C1 segment of cervical spinal cord (tissue), 14 donors: Measurements from ENCODE around the gene NCDN.
A peak's percentile ranks its signal among the peaks of the same experiment; 100 is the strongest.
"Not testable (repeated sequence)": the region's sequence is repeated elsewhere in the genome, so short reads cannot be mapped to it uniquely, and the experiment has no call there.

Experiments
- DNase-seq, 14 donors: peaks; one replicate each; lab custom pipeline; 2025; lab: John Stamatoyannopoulos, UW

The NCDN gene

DNA sequence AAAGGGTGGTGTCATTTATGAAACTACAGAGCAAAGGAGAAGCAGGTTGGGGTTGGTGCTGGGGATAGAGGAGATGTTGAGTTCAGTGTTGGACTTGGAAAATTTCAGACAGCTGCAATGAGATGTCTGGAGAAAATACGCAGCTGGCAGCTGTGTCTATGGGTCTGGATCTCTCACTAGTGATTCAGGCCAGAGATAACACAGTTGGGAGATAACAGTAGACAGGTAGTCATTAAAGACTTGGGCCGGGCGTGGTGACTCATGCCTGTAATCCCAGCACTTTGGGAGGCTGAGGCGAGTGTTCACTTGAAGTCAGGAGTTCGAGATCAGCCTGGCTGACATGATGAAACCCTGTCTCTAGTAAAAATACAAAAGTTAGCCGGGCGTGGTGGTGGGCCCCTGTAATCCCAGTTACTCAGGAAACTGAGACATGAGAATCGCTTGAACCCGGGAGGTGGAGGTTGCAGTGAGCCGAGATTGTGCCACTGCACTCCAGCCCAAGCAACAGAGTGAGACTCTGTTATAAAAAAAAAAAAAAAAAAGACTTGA lies 13.1 kb downstream of the NCDN start:
- DNase-seq = no peak

DNA sequence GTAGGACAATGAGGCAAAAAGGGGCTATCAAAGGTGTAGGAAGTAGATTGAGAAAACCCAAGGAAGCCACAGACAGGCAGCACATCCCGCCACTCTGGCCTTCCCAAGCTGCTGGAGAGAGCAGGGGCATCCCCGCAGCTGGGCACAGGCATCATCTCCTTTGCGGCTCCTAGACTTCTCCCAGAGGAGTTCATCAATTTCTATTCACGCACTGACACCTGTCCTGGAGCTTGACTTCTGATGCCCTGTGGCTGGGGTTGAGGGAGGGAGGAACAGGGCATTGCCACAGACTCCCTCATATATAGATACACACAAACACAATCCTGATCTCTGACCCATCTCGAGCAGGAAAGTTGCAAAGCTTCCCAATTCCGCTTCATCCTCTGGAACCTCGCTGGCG lies 13.7 kb downstream of the NCDN start:
- no peak for DNase-seq

DNA sequence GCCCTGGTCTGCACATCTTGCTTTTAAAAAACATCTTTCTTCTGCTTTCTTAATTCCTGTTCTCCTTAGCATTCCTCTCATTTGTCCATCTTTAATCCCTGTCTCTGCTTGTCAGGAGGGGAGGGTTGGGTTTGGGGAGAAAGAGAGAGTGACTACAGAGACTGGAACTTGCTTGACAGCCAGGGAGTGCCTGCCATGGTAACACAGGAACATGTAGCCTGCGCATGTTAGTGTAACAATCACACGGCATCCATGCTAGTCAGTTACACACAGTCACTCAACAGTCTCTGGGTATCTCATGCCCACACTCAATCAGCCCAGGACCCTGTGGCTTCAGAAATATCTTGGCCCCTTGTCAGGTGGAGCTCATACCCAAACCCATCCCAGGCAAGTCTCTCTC lies 14.7 kb downstream of the NCDN start:
- no peak for DNase-seq

DNA sequence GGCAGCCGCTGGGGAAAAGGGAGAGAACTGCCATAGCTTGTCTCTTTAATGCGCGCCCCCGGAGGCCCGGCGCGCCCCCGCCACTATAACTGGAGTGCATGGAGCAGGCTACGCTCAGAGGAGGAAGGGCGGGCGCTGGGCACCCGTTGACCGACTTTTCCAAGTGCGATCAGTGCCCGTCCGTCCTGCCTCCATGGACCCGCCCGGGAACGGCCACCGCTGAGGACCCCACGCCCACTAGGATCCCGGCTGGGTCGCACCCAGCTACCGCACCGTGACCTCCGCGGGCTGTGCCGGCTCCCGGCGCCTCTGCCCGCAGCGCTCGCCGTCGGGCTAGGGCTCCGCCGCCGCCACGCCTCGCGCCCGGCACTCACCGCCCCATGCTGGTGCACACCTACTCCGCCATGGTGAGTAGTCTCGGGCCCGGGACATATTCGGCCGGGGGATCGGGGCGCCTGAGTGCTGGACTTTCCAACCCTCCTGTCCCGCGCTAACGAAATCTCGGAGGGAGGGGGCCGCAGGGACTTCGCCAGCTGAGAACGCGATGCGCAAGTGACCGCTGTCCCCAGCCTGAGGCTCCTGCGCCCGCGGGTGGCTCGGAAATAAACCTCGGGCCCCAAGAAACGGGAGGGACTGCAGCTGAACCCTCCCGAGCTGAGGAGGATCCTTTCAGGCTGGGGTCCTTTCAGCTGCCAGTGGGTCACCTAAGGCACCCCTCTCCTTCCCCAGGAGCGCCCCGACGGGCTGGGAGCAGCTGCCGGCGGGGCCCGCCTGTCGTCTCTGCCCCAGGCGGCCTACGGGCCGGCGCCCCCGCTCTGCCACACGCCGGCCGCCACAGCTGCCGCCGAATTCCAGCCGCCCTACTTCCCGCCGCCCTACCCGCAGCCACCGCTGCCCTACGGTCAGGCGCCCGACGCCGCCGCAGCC lies 15.9 kb downstream of the NCDN start, which contains the start of gene TFAP2E:
Gene TFAP2E (plus strand): TSS at position 117 of the 927 bp plus-strand sequence. CDS start 264 bp downstream, at position 381.
- DNase-seq = peak in 9 of 14 donors; percentile 9 to 53 (median 19)

DNA sequence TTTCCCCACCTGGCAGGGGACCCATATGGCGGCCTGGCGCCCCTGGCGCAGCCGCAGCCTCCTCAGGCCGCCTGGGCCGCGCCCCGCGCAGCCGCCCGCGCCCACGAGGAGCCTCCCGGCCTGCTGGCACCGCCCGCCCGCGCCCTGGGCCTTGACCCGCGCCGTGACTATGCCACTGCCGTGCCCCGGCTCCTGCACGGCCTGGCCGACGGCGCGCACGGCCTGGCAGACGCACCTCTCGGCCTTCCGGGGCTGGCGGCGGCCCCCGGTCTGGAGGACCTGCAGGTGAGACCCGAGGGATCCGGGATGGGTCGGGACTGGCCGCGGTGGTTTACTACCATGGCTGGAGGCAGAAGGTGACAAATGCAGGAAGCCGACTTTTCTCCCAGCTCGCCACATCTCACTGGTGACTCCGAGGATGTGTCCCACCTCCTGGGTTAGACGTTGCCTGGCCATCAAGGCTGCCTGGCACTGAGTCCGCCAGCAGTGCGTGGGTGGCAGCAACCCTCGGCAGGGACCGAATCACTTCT lies 16.6 kb downstream of the NCDN start:
- no peak for DNase-seq

DNA sequence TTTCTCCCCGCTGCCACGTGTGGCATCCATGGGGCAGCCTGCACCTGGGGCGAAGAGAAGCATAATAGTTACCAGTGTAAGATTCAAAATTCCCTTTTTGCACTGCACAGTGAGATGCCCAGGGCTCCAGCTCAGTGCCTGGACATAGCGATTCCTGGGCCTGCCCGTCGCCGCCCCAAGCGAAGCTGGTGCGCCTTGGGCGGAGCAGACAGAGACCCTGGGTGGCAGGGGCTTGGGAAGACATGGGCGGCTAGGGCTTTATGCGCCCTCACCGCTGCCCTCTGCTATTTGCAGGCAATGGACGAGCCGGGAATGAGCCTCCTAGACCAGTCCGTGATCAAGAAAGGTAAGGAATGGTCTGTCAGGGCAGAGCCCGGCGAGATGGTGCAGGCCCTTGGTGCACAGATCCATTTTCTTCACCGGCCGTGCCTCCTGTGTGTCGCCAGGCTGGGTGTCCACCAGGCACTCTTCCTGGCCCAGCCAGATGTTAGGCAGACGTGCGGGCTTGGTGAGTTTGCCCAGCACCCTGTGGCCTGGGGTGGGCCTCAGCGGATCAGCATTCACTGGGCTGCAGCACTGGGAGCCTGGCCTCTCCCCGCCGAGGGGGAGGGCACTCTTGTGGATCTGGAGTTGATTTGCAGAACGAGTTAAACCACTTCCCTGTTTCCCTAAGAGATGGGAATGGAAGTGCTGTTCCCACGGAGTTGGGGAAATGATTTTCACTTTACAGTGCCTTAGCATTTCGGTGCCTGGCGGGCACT lies 17.2 kb downstream of the NCDN start:
- DNase-seq = no peak

DNA sequence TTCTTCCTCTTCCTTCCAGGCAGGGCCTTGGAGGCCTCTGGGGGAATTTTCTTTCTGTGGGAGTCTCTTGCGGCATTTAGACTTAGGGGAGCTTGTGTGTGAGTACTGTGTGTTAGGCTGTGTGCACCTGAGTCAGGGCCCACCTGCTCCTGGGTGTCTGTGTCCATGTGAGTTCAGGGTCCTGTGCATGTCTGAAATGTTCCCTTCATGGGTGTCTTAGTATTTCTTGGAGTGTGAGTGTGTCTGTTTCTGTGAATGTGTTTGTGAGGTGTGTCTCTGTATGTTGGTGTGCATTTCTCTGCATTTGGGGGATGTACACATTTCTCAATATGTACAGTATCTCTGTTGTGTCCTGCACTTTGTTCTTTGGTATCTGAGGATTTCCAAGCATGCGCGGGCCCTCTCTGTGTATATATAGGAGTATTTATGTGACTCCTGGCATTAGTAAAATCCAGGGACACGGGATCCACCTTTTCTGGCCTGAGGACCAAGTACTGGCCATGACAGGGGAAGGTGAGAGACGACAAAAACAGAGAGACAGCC lies 17.9 kb downstream of the NCDN start:
- no peak for DNase-seq

DNA sequence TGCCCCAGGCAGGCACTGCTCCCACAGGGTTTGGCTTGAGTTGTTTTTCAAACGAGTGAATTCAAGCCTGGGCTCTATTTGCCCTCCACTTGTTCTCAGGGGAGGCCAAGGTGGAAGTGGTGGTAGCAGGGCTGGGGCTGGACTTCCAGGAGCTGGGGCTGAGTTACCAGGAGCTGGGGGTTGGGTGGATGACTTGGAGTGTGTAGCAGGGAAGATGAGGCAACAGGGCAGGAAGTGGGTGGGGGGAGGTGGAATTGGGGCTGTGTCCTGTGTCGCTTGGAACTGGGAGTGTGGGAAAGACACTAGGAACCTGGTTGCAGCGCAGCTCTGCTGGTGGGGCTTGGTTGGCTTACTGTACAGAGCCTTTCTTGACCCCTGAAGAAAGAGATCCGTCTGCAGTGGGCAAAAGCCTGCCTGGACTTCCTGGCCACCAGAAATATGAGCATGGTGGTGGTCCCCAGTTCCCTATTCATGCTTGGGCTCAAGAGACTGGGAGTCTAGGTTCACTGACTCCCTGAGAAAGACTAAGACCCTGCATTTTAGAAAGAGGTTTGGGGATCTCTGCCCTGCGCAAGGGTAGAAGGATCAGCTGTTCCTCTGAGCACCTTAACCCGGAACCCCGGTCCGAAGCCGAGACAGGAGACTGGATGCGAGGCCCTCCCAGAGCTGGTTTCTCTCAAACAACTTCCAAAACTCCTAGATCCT lies 18.6 kb downstream of the NCDN start:
- no peak for DNase-seq

DNA sequence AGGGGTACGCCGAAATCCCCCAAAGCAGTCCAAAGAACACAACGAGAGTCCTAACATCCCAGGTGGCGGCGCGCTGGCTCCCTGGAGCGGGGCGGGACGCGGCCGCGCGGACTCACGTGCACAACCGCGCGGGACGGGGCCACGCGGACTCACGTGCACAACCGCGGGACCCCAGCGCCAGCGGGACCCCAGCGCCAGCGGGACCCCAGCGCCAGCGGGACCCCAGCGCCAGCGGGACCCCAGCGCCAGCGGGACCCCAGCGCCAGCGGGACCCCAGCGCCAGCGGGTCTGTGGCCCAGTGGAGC lies 19.1 kb downstream of the NCDN start:
- DNase-seq = not testable (repeated sequence)

DNA sequence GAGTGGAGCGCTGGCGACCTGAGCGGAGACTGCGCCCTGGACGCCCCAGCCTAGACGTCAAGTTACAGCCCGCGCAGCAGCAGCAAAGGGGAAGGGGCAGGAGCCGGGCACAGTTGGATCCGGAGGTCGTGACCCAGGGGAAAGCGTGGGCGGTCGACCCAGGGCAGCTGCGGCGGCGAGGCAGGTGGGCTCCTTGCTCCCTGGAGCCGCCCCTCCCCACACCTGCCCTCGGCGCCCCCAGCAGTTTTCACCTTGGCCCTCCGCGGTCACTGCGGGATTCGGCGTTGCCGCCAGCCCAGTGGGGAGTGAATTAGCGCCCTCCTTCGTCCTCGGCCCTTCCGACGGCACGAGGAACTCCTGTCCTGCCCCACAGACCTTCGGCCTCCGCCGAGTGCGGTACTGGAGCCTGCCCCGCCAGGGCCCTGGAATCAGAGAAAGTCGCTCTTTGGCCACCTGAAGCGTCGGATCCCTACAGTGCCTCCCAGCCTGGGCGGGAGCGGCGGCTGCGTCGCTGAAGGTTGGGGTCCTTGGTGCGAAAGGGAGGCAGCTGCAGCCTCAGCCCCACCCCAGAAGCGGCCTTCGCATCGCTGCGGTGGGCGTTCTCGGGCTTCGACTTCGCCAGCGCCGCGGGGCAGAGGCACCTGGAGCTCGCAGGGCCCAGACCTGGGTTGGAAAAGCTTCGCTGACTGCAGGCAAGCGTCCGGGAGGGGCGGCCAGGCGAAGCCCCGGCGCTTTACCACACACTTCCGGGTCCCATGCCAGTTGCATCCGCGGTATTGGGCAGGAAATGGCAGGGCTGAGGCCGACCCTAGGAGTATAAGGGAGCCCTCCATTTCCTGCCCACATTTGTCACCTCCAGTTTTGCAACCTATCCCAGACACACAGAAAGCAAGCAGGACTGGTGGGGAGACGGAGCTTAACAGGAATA lies 19.7 kb downstream of the NCDN start:
- peak in 1 of 14 donors; percentile 24 for DNase-seq

DNA sequence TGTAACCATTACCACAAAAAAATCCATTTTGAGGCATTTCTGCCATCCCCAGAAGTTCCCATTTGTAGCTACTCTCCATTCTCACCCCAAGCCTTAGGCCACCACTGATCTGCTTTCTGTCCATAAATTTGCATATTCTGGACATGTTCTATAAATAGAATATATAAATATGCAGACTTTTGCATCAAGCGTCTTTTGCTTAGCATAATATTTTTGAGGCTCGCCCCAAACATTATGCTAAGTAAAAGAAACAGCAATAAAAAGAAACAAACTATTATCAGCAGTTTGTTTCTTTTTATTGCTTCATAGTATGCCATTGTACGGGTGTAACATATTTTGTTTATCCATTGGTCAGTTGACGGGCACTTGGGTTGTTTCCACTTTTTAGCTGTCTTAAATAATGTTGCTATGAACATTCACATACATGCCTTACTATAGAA lies 23.4 kb downstream of the NCDN start:
- DNase-seq = no peak

DNA sequence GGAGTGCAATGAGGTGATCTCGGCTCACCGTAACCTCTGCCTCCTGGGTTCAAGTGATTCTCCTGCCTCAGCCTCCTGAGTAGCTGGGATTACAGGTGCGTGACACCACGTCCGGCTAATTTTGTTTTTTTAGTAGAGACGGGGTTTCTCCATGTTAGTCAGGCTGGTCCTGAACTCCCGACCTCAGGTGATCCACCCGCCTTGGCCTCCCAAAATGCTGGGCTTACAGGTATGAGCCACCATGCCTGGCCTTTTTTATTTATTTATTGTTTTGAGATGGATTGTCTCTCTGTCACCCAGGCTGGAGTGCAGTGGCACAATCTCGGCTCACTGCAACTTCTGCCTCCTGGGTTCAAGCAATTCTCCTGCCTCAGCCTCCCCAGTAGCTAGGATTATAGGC lies 24.0 kb downstream of the NCDN start:
- DNase-seq = not testable (repeated sequence)

DNA sequence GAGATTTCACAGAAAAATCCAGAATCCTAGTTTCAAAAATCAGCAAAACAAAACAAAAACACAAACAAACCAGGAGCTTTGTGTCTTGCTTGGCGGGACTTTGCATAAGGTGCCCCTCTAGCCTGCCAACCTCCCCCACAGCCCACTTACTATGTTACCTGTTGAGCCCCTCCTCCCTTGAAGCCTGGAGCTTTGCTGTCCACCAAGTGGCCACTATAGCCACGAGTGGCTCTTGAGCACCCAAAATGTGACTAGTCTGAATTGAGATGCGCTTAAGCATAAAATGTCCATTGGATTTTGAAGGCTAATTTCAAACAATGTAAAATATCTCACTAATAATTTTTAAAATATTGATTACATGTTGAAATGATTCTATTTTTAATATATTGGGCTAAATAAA lies 27.7 kb downstream of the NCDN start:
- no peak for DNase-seq

DNA sequence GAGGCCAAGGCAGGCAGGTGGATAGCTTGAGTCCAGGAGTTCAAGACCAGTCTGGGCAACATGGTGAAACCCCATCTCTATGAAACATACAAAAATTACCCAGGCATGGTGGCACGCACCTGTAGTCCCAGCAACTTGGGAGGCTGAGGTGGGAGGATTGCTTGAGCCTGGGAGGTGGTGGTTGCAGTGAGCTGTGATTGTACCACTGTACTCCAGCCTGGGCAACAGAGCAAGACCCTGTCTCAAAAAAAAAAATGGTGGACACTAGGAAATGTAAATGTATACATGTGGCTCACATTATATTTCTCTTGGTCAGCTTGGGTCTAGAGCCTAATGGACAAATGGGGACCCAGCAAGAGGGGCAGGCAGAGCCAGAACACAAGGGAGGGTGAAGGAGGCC lies 28.2 kb downstream of the NCDN start:
- DNase-seq = not testable (repeated sequence)

DNA sequence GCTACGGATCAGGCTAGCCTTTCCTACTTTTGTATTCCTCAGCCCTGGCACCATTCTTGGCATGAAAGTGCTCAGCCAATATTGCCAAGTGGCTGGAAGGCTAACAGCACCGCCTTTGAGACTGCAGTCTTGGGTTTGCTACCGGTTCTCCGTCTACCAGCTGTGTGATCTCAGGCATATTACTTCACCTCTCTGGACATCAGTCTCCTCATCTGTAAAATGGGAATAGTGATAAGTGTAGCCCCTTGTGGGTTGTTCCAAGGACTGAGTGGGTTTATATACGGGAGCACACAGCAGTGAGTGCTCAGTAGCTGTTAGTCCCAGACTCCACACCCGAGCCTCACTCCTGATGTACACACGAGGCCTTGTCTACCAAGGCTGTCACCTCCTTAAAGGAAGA lies 29.2 kb downstream of the NCDN start:
- DNase-seq = no peak

DNA sequence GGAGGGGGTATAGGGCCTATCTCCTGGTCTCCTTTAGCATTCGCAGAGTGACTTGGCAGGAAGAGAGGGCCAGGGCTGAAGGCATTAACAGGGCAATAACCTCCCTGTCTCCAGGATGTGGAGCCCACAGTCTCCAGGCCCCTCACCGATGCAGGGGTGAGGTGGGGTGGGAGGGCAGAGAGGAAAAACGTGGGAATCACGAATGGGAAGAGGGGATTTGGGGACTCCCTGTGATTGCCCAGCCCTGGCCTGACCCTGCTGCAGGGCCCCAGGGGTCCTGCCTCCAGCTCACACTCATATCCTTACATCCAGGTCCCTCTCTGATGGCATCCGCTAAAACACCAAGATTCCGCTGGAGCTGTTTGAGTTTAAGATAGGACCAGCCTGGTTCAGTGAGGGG lies 30.1 kb downstream of the NCDN start:
- no peak for DNase-seq

DNA sequence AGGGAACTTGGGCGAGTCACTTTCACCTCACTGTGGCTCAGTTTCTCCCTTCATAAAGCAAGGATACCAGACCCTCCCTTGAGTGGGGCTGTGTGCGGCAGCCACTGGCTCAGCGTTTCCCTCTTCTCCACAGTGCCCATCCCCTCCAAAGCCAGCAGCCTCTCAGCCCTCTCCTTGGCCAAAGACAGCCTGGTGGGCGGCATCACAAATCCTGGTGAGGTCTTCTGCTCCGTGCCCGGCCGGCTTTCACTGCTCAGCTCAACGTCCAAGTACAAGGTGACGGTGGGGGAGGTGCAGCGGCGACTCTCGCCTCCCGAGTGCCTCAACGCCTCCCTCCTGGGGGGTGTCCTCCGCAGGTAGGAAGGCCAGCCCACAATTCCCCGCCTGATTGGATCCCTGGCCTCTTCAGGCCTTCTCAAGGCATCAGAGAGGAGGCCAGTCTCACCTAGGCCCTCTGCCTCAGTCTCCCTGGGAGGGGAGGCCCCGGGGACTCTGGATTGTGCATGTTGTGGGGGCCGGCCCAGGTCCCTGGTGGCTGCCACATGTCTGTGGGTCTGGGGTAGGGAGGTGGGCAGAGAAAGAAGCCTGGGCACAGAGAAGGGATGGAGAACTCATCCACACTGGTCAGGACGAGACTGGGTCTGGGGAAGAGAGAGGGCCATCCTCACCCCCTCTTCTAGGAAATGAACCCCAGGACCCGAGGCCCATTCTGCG lies 30.8 kb downstream of the NCDN start:
- DNase-seq = no peak

DNA sequence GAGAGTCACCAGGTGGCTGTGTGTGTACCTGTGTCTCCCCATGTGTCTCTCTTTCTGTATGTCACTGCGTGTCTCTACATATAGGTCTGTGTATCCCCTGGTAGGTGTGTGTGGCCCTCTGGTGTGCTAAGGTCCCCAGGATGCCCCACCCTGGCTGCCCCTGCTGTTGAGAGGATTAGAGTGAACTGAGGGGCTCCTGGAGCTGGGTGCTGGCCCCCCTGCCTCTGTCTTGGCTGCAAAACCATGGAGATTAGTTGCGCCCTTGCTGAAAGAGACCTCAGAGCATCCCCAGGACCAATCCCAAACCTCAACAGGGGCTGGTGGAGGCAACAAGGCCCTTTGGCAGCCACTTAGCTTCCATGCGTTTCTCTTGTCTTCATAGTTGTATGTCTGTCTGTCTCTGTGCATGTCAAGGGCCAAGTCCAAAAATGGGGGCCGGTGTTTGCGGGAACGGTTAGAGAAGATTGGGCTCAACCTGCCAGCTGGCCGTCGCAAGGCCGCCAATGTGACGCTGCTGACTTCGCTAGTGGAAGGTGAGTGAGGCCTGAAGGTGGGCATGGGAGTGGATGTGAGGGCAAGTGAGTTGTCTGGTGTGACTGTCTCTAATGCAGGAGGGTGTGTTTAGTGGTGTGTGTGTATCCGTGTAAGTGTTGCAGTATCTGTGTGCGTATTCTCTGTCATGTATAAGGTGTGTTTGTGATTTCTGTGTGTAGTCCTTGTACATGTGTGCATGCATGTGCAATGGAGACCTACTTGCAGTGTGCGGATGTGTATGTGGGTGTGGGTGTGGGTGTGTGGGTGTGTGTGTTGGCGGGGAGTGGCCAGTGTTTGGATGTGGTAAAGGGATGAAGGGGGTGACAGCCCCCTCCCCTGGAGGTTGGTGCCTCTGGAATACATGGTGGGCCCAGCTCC lies 32.2 kb downstream of the NCDN start:
- no peak for DNase-seq
